GM12801 (cell line): ENCODE results near the gene RBFOX1.

Experiments
- TF ChIP-seq, protein P1 (sequence below): IDR thresholded peaks from one replicate; pipeline ENCODE4 v1.5.1; 2011; ENCODE audit warnings: control low read depth; ENCODE audit not compliant: insufficient read length; ENCODE audit errors: extremely low read depth

Gene RBFOX1

GRCh38 chr16:7509963-7510601 lies 177.4 kb downstream of the RBFOX1 start:
- TF ChIP-seq, protein P1, sequence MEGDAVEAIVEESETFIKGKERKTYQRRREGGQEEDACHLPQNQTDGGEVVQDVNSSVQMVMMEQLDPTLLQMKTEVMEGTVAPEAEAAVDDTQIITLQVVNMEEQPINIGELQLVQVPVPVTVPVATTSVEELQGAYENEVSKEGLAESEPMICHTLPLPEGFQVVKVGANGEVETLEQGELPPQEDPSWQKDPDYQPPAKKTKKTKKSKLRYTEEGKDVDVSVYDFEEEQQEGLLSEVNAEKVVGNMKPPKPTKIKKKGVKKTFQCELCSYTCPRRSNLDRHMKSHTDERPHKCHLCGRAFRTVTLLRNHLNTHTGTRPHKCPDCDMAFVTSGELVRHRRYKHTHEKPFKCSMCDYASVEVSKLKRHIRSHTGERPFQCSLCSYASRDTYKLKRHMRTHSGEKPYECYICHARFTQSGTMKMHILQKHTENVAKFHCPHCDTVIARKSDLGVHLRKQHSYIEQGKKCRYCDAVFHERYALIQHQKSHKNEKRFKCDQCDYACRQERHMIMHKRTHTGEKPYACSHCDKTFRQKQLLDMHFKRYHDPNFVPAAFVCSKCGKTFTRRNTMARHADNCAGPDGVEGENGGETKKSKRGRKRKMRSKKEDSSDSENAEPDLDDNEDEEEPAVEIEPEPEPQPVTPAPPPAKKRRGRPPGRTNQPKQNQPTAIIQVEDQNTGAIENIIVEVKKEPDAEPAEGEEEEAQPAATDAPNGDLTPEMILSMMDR: no peak

DNA sequence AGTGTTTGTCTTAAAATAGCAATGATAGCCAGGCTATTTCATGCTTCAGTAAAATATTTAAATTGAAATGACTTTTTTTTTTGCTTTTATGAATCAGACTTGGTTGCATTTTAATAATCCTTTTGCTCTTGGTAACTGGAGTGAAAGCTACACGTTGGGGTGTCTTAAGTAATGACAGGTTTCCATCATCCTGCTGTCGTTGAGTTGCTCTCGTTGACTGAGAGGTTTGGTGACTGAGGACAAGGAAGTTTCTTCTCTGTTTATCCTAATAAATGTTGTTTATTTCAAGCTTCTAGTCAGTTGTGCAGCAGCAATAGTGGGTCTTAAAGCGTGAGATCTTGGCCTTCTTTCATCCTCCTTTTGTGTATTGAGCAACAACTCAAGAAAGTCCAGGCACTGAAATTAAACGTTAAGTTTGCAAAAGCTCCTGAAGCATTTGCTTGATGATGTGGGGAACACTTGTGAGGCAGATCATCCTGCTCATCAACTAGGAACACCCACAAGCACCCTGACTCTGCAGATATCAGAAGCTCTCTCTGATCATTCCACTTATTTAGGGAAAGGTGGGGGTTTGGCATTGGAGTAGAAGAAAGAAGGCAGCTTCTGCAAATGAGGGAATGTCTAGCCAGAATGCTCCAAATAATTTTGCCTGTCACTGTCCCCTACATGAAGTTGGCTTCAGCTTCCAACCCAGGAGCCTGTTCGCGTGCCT lies 179.1 kb downstream of the RBFOX1 start:
- TF ChIP-seq, protein P1: no peak

GRCh38 chr16:7512503-7512902 lies 179.9 kb downstream of the RBFOX1 start:
- TF ChIP-seq, protein P1: no peak

- TF ChIP-seq, protein P1: no peak
Observed at GRCh38 chr16:7513429-7513828, 180.8 kb downstream of the RBFOX1 start.

- TF ChIP-seq, protein P1: no peak
Observed at GRCh38 chr16:7515543-7515942, 182.9 kb downstream of the RBFOX1 start.

GRCh38 chr16:7517496-7517895 lies 184.9 kb downstream of the RBFOX1 start:
- TF ChIP-seq, protein P1: no peak

GRCh38 chr16:7518158-7518557 lies 185.5 kb downstream of the RBFOX1 start:
- TF ChIP-seq, protein P1: no peak
